ENCODE measurements around the gene MXD3.

Gene MXD3

DNA sequence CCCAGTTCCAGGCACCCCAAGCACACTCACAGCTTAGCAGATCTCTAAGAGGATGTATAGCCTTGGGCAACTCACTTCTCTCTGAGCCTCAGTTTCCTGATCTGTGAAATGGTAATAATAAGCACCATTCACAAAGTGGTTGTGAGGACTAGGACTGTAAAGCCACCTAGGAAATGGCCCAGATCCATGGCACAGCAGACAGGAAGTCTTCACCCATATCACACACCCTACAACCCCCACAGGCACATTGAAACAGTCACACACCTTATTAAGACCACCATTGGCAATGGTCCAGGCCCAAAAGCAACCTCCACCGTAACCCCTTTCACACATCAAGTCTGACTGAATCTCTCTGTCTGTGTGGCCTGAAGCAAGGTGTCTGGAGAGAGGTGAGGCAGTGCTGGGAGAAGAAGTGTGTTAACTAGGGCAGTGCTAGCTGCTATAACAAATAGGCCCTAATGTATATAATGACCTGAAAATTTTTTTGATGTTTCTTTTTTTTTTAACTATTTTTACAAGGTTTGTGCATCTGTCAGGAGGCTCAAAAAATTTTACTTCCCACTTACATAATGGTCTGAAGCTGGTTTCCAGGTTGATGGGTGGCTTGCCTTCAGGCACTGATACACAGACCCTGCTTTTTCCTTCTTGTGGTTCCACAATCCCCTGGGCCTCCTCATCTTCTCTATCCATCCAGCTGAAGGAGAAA, 43.6 kb upstream of the MXD3 start:
- no peak overlapping the region for H3K4me2 ChIP-seq (ENCODE audit: low read depth, low read length)
- H2AFZ ChIP-seq (ENCODE audit: low read length), result no peak overlapping the region
- H4K20me1 ChIP-seq (ENCODE audit: insufficient read depth, low read length), result no peaks in the 10 kb centered on the region
- no peaks in the 10 kb centered on the region for H3K9me3 ChIP-seq (replicated peaks; ENCODE audit: insufficient read depth, low read length)
- TF ChIP-seq EZH2 (optimal IDR thresholded peaks at IDR 0.05; ENCODE audit: low read depth, low read length) (no peak), EZH2phosphoT487 (IDR thresholded peaks at IDR 0.05; ENCODE audit: low read length) (no peak)
- TF ChIP-seq, protein P1, sequence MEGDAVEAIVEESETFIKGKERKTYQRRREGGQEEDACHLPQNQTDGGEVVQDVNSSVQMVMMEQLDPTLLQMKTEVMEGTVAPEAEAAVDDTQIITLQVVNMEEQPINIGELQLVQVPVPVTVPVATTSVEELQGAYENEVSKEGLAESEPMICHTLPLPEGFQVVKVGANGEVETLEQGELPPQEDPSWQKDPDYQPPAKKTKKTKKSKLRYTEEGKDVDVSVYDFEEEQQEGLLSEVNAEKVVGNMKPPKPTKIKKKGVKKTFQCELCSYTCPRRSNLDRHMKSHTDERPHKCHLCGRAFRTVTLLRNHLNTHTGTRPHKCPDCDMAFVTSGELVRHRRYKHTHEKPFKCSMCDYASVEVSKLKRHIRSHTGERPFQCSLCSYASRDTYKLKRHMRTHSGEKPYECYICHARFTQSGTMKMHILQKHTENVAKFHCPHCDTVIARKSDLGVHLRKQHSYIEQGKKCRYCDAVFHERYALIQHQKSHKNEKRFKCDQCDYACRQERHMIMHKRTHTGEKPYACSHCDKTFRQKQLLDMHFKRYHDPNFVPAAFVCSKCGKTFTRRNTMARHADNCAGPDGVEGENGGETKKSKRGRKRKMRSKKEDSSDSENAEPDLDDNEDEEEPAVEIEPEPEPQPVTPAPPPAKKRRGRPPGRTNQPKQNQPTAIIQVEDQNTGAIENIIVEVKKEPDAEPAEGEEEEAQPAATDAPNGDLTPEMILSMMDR (IDR thresholded peaks at IDR 0.05; ENCODE audit: low read length), result no peak
- H3K9me2 ChIP-seq (replicated peaks; ENCODE audit: insufficient read depth, low read length), result no peaks in the 10 kb centered on the region
- no peaks in the 10 kb centered on the region for H3K36me3 ChIP-seq (replicated peaks; ENCODE audit: insufficient read depth, low read length)
- H3K79me2 ChIP-seq (ENCODE audit: low read length), result peaks cover 37% of the 10 kb centered on the region
- H3K4me1 ChIP-seq (ENCODE audit: low read length), result peaks cover 40% of the 10 kb centered on the region
- H3K27ac ChIP-seq (ENCODE audit: low read length), result no peak overlapping the region
- H3K9ac ChIP-seq (ENCODE audit: low read length), result no peak overlapping the region
- H3K27me3 ChIP-seq (replicated peaks; ENCODE audit: insufficient read depth, low read length), result no peaks in the 10 kb centered on the region
- no peak for DNase-seq
- H3F3A ChIP-seq (ENCODE audit: insufficient read depth, low read length), result peaks cover 7% of the 10 kb centered on the region; the same call in 1 of the 2 replicates
- H3K4me3 ChIP-seq (ENCODE audit: low read length), result no peak overlapping the region

DNA sequence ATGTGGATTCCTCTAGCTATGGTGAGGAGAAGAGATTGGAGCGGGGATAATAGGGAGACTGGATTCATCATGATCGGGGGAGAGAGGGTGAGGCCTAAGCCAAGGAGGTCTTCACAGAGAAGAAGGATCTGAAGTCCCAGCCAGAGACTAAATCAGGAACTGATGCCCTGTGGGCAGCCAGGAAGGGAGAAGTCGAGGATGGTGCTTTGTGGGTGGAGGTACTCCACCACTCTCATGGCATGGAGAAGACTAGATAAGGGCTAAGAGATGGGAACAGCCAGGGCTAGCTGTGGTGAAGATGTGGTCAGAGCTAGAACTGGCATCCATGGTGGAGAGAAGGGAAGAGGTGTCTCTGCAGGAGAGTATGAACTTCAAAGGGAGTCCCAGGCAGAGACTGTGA, 43.0 kb upstream of the MXD3 start:
- TF ChIP-seq EZH2phosphoT487 (IDR thresholded peaks at IDR 0.05; ENCODE audit: low read length), result no peak
- TF ChIP-seq, protein P1 (IDR thresholded peaks at IDR 0.05; ENCODE audit: low read length), result no peak
- no peak for TF ChIP-seq EZH2 (optimal IDR thresholded peaks at IDR 0.05; ENCODE audit: low read depth, low read length)
- no peaks in the 10 kb centered on the region for H3K9me2 ChIP-seq (replicated peaks; ENCODE audit: insufficient read depth, low read length)

DNA sequence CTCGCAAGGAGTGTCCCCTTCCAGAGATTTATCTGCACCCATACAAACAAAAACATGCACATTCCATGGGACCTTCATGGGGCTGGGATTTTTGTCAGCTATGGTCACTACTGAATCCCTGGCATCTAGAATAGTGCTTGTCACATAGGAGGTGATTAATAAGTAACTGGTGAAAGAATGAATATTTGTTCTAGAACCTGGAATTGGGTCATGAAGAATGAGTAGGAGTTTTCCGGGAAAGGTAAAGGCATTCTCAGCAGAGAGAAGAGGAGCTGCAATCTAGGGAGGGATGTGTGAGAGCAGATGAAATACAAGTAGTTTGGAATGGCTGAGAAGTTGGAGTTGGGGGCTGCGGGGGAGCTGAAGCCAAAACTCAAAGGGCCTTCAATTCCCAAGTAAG, 42.6 kb upstream of the MXD3 start:
- peaks cover 42% of the 10 kb centered on the region for H3K4me1 ChIP-seq (ENCODE audit: low read length)
- H3K27me3 ChIP-seq (replicated peaks; ENCODE audit: insufficient read depth, low read length), result no peaks in the 10 kb centered on the region
- TF ChIP-seq EZH2 (optimal IDR thresholded peaks at IDR 0.05; ENCODE audit: low read depth, low read length) (no peak), EZH2phosphoT487 (IDR thresholded peaks at IDR 0.05; ENCODE audit: low read length) (no peak)
- TF ChIP-seq, protein P1 (IDR thresholded peaks at IDR 0.05; ENCODE audit: low read length), result no peak
- H2AFZ ChIP-seq (ENCODE audit: low read length), result no peak overlapping the region
- H3K9me2 ChIP-seq (replicated peaks; ENCODE audit: insufficient read depth, low read length), result no peaks in the 10 kb centered on the region
- peaks cover 37% of the 10 kb centered on the region for H3K79me2 ChIP-seq (ENCODE audit: low read length)
- no peaks in the 10 kb centered on the region for H4K20me1 ChIP-seq (ENCODE audit: insufficient read depth, low read length)
- H3K4me2 ChIP-seq (ENCODE audit: low read depth, low read length), result no peak overlapping the region
- no peaks in the 10 kb centered on the region for H3K36me3 ChIP-seq (replicated peaks; ENCODE audit: insufficient read depth, low read length)
- no peak overlapping the region for H3K27ac ChIP-seq (ENCODE audit: low read length)
- DNase-seq, result no peak
- no peak overlapping the region for H3K9ac ChIP-seq (ENCODE audit: low read length)
- peaks cover 7% of the 10 kb centered on the region; the same call in 1 of the 2 replicates for H3F3A ChIP-seq (ENCODE audit: insufficient read depth, low read length)
- no peak overlapping the region for H3K4me3 ChIP-seq (ENCODE audit: low read length)
- no peaks in the 10 kb centered on the region for H3K9me3 ChIP-seq (replicated peaks; ENCODE audit: insufficient read depth, low read length)

More for the DNA sequence above, 43.0 kb upstream of the MXD3 start:
- H3F3A ChIP-seq (ENCODE audit: insufficient read depth, low read length), result peaks cover 7% of the 10 kb centered on the region; the same call in 1 of the 2 replicates
- no peak overlapping the region for H2AFZ ChIP-seq (ENCODE audit: low read length)
- H3K9ac ChIP-seq (ENCODE audit: low read length), result no peak overlapping the region
- no peaks in the 10 kb centered on the region for H3K9me3 ChIP-seq (replicated peaks; ENCODE audit: insufficient read depth, low read length)
- peaks cover 37% of the 10 kb centered on the region for H3K79me2 ChIP-seq (ENCODE audit: low read length)
- no peaks in the 10 kb centered on the region for H4K20me1 ChIP-seq (ENCODE audit: insufficient read depth, low read length)
- H3K27me3 ChIP-seq (replicated peaks; ENCODE audit: insufficient read depth, low read length), result no peaks in the 10 kb centered on the region
- no peak overlapping the region for H3K27ac ChIP-seq (ENCODE audit: low read length)
- no peaks in the 10 kb centered on the region for H3K36me3 ChIP-seq (replicated peaks; ENCODE audit: insufficient read depth, low read length)
- no peak overlapping the region for H3K4me2 ChIP-seq (ENCODE audit: low read depth, low read length)
- DNase-seq, result no peak
- H3K4me1 ChIP-seq (ENCODE audit: low read length), result peaks cover 42% of the 10 kb centered on the region
- H3K4me3 ChIP-seq (ENCODE audit: low read length), result no peak overlapping the region

Data from MM.1S (cell line).